Activated T-cell treated with anti-CD3 and anti-CD28 coated beads, Interleukin-2, amount 50 U/mL, for 72 hours (primary cell): ENCODE measurements around the gene ADCYAP1. TPM values are rescaled to one million over a fixed set of nuclear protein-coding genes. Genes with fewer than 3 reads are reported as not detected.

Source experiments
- ATAC-seq, 2 donors: fragments of 150-1000 bp; cut with Tn5 transposase; replicated peaks in 1 of 2; 2 replicates each; pipeline ENCODE4 v1.10.0; 2021; ENCODE audit warnings: moderate library complexity in 2 of 2, mild to moderate bottlenecking in 1 of 2
- DNase-seq, 2 donors: peaks; one replicate each; pipeline ENCODE4 v3.0.0; 2021 to 2022; ENCODE audit warnings: mixed read lengths in 1 of 2
- H3K27ac Mint-ChIP-seq: one replicate; pipeline ENCODE4 v1.8.0; 2022; ENCODE audit warnings: mild to moderate bottlenecking, moderate library complexity, mixed read lengths
- H3K27me3 Mint-ChIP-seq: one replicate; pipeline ENCODE4 v1.8.0; 2022; ENCODE audit warnings: low read depth, mixed read lengths
- H3K36me3 Mint-ChIP-seq, 2 donors: one replicate each; pipeline ENCODE4 v1.8.0; 2022; ENCODE audit warnings: mixed read lengths in 2 of 2, mild to moderate bottlenecking in 1 of 2; ENCODE audit not compliant: insufficient read depth in 2 of 2
- H3K4me1 Mint-ChIP-seq: one replicate; pipeline ENCODE4 v1.8.0; 2022; ENCODE audit warnings: low read depth, mixed read lengths
- H3K4me3 Mint-ChIP-seq, 2 donors: one replicate each; pipeline ENCODE4 v1.8.0; 2022; ENCODE audit warnings: mild to moderate bottlenecking in 2 of 2, mixed read lengths in 2 of 2, moderate library complexity in 2 of 2
- H3K9me3 Mint-ChIP-seq, 2 donors: one replicate each; pipeline ENCODE4 v1.8.0; 2022; ENCODE audit warnings: mixed read lengths in 2 of 2
- total RNA-seq, 2 donors: library from RNA; stranded (reverse); gene quantifications; one replicate each; pipeline ENCODE4 v1.2.3, GENCODE V29; 2022

Gene ADCYAP1
- total RNA-seq, 2 donors from 2014 or later, result not detected

GRCh38 chr18:923144-923866 lies 18.6 kb downstream of the ADCYAP1 start:
- peaks cover 0 to 3% of the 10 kb centered on the region in 2 donors for H3K9me3 Mint-ChIP-seq
- DNase-seq, result no peak
- no peak for ATAC-seq
- no peak overlapping the region for H3K4me3 Mint-ChIP-seq
- no peaks in the 10 kb centered on the region for H3K4me1 Mint-ChIP-seq
- H3K27ac Mint-ChIP-seq, result no peak overlapping the region
- no peaks in the 10 kb centered on the region for H3K36me3 Mint-ChIP-seq
- H3K27me3 Mint-ChIP-seq, result peaks cover 22% of the 10 kb centered on the region

- Mint-ChIP-seq H3K27me3 (peaks cover 15% of the 10 kb centered on the region), H3K9me3 (peaks cover 0 to 3% of the 10 kb centered on the region in 2 donors), H3K36me3 (no peaks in the 10 kb centered on the region), H3K4me3 (no peak overlapping the region), H3K27ac (no peak overlapping the region), H3K4me1 (no peaks in the 10 kb centered on the region)
- no peak for DNase-seq
- no peak for ATAC-seq
These were observed 20.3 kb downstream of the ADCYAP1 start for GRCh38 chr18:924987-925386.

GRCh38 chr18:926946-927345 lies 22.3 kb downstream of the ADCYAP1 start:
- no peak for ATAC-seq
- Mint-ChIP-seq H3K36me3 (no peaks in the 10 kb centered on the region), H3K27ac (no peak overlapping the region), H3K4me3 (no peak overlapping the region), H3K4me1 (no peaks in the 10 kb centered on the region), H3K9me3 (peaks cover 0 to 3% of the 10 kb centered on the region in 2 donors), H3K27me3 (peaks cover 15% of the 10 kb centered on the region)
- no peak for DNase-seq

- Mint-ChIP-seq H3K27ac (no peak overlapping the region), H3K4me3 (no peak overlapping the region), H3K36me3 (no peaks in the 10 kb centered on the region), H3K27me3 (peaks cover 25% of the 10 kb centered on the region), H3K4me1 (no peaks in the 10 kb centered on the region), H3K9me3 (no peaks in the 10 kb centered on the region)
- no peak for ATAC-seq
- DNase-seq, result no peak
These were observed 28.4 kb downstream of the ADCYAP1 start for GRCh38 chr18:933082-933481.

GRCh38 chr18:934518-935133 lies 30.0 kb downstream of the ADCYAP1 start:
- ATAC-seq (no peak), DNase-seq (no peak)
- no peaks in the 10 kb centered on the region for H3K4me1 Mint-ChIP-seq
- no peak overlapping the region for H3K4me3 Mint-ChIP-seq
- no peaks in the 10 kb centered on the region for H3K9me3 Mint-ChIP-seq
- H3K27me3 Mint-ChIP-seq, result peaks cover 26% of the 10 kb centered on the region
- no peak overlapping the region for H3K27ac Mint-ChIP-seq
- no peaks in the 10 kb centered on the region for H3K36me3 Mint-ChIP-seq

- Mint-ChIP-seq H3K9me3 (no peaks in the 10 kb centered on the region), H3K4me1 (no peaks in the 10 kb centered on the region), H3K36me3 (no peaks in the 10 kb centered on the region), H3K27me3 (peaks cover 32% of the 10 kb centered on the region), H3K4me3 (no peak overlapping the region), H3K27ac (no peak overlapping the region)
- ATAC-seq (no peak), DNase-seq (no peak)
These were observed 32.3 kb downstream of the ADCYAP1 start for GRCh38 chr18:936941-937340.

GRCh38 chr18:939166-939565 lies 34.5 kb downstream of the ADCYAP1 start:
- no peaks in the 10 kb centered on the region for H3K9me3 Mint-ChIP-seq
- H3K27me3 Mint-ChIP-seq, result peaks cover 32% of the 10 kb centered on the region
- no peak for DNase-seq
- H3K36me3 Mint-ChIP-seq, result no peaks in the 10 kb centered on the region
- H3K4me1 Mint-ChIP-seq, result no peaks in the 10 kb centered on the region
- no peak for ATAC-seq
- no peak overlapping the region for H3K27ac Mint-ChIP-seq
- H3K4me3 Mint-ChIP-seq, result no peak overlapping the region

- no peak for DNase-seq
- Mint-ChIP-seq H3K4me1 (no peaks in the 10 kb centered on the region), H3K9me3 (no peaks in the 10 kb centered on the region), H3K27me3 (peaks cover 32% of the 10 kb centered on the region), H3K4me3 (no peak overlapping the region), H3K27ac (no peak overlapping the region), H3K36me3 (no peaks in the 10 kb centered on the region)
- ATAC-seq, result no peak
These were observed 35.3 kb downstream of the ADCYAP1 start for GRCh38 chr18:939958-940357.

GRCh38 chr18:941331-941730 lies 36.7 kb downstream of the ADCYAP1 start:
- Mint-ChIP-seq H3K27ac (no peak overlapping the region), H3K27me3 (peaks cover 24% of the 10 kb centered on the region), H3K4me3 (no peak overlapping the region), H3K4me1 (no peaks in the 10 kb centered on the region), H3K9me3 (no peaks in the 10 kb centered on the region), H3K36me3 (no peaks in the 10 kb centered on the region)
- DNase-seq (no peak), ATAC-seq (no peak)

- Mint-ChIP-seq H3K27me3 (peaks cover 6% of the 10 kb centered on the region), H3K9me3 (peaks cover 0 to 2% of the 10 kb centered on the region in 2 donors), H3K4me1 (no peaks in the 10 kb centered on the region), H3K27ac (no peak overlapping the region), H3K36me3 (no peaks in the 10 kb centered on the region), H3K4me3 (no peak overlapping the region)
- no peak for ATAC-seq
- no peak for DNase-seq
These were observed 39.8 kb downstream of the ADCYAP1 start for GRCh38 chr18:944440-944839.

- Mint-ChIP-seq H3K4me1 (no peaks in the 10 kb centered on the region), H3K9me3 (peaks cover 0 to 2% of the 10 kb centered on the region in 2 donors), H3K27me3 (peaks cover 1% of the 10 kb centered on the region), H3K4me3 (no peak overlapping the region), H3K36me3 (no peaks in the 10 kb centered on the region), H3K27ac (no peak overlapping the region)
- ATAC-seq, result no peak
- DNase-seq, result no peak
These were observed 45.3 kb downstream of the ADCYAP1 start for GRCh38 chr18:949724-950631.

GRCh38 chr18:950882-951495 lies 46.3 kb downstream of the ADCYAP1 start:
- no peak for ATAC-seq

More at GRCh38 chr18:950882-951495, 46.3 kb downstream of the ADCYAP1 start:
- Mint-ChIP-seq H3K27me3 (peaks cover 8% of the 10 kb centered on the region), H3K36me3 (no peaks in the 10 kb centered on the region), H3K4me3 (no peak overlapping the region), H3K4me1 (no peaks in the 10 kb centered on the region), H3K27ac (no peak overlapping the region), H3K9me3 (peaks cover 0 to 2% of the 10 kb centered on the region in 2 donors)
- DNase-seq, result no peak
